Right renal pelvis (tissue), 4 donors: ENCODE data around the gene MRM2. TPM values are rescaled to one million over a fixed set of nuclear protein-coding genes. Genes with fewer than 3 reads are reported as not detected.
A peak's percentile ranks its signal among the peaks of the same experiment; 100 is the strongest.

ENCODE experiments used
- DNase-seq, 4 donors: peaks; one replicate each; pipeline ENCODE4 v3.0.0-alpha.2; 2013; ENCODE audit warnings: low read depth in 4 of 4, low spot score in 3 of 4, missing footprints in 1 of 4
- polyA plus RNA-seq, 4 donors: library from polyadenylated mRNA; unstranded; fragments of 120-200 nt; gene quantifications; one replicate each; pipeline ENCODE4 v1.2.1, GENCODE V29; 2013; ENCODE audit not compliant: insufficient read length in 4 of 4

The MRM2 gene
- polyA plus RNA-seq, 4 donors = 36.4 to 39.9 (median 38.8) TPM

DNA sequence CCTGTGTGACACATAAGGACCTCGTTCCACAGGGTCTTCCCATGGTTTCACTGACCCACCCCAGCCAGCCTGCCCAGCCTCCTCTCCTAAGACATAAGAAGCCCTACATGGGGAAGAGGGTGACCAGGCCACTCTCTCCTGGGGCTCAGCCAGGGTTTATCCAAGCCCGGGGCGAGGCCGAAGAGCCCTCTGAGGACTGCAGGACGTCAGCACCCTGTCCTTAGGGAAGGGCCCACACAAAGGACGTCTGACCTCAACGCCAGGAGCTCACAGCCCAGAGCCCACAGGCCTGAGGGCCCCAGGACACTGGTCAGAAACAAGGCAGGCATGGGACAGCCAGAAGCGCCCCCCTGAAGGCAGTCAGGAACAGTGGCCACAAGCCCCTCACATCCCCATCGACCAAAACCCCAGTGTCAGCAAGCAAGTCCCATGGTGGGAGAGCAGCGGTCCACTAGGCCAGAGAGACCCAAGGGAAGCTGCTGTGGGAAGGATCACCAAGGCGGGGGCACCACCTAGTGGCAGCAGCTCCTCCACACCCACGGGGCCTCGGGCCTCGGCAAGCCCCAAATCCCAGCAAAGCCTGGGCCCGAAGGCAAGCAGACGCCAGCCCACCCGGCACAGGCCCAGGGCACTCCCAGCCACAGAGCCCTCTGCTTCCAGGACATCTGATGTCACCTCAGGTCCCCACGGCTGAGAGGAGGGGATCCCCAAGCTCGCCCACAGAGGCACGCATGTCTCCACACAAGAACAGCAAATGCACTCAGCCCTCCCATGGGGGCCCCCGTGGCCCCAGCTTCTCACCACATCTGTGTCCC lies 32.7 kb downstream of the MRM2 start:
- DNase-seq = peak in 3 of 4 donors; percentile 50 to 67 (median 53)

- no peak for DNase-seq
These were observed 33.3 kb downstream of the MRM2 start for GRCh38 chr7:2208712-2209111.

DNA sequence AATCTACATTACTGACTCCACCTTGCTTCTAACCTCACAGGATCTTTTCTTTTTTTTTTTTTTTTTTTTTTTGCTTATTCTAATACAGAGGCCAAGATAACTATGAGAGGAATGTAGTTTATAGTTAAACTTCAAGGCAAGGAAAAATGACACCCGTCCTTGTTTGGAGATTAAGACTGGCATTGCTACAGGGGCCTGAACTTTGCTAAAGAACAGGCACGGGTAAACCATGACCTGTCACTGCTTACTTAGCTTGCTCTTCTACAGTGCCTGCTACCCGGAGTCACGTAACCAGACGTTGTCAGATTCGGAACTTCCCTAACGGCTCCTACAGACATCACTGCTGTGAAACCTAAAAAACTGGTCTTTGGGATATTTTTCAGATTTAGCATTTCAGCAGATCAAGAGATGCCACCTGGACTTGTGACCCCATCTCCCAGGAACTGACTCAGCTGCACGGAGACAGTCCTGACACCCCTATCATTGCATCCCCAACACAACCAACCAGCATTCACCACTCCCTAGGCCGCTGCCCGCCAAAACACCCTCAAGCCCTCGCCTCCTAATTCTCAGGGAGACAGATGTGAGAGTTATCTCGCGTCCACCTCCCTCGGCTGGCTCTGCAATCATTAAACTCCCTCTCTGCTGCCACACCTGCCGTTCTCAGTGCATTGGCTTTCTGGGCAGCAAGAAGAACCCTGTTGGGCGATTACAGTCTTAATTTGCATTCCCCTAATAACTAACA lies 36.8 kb downstream of the MRM2 start:
- no peak for DNase-seq

- no peak for DNase-seq
These were observed 37.6 kb downstream of the MRM2 start for GRCh38 chr7:2204446-2204845.

- DNase-seq = no peak
These were observed 38.2 kb downstream of the MRM2 start for GRCh38 chr7:2203766-2204300.

- peak in 3 of 4 donors; percentile 29 to 40 (median 34) for DNase-seq
These were observed 38.9 kb downstream of the MRM2 start for GRCh38 chr7:2202901-2203765.

DNA sequence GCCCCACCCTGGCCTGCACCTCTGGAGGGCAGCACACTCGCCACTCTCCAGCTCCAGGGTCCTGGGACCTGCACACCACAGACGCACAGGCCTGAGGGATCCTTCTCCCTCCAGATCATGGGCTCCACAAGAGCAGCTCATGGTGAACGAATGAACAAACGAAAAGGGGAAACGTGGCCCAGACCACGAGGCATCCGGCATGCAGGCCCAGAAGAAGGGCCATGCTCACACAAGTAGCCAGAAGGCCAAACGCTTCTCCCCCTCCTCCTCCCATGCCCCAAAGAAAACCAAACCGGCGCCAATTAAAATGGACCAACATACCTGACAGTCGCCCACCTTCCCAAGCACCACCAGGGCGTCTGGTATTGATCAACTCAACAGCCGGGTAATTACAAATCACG lies 39.6 kb downstream of the MRM2 start:
- no peak for DNase-seq

DNA sequence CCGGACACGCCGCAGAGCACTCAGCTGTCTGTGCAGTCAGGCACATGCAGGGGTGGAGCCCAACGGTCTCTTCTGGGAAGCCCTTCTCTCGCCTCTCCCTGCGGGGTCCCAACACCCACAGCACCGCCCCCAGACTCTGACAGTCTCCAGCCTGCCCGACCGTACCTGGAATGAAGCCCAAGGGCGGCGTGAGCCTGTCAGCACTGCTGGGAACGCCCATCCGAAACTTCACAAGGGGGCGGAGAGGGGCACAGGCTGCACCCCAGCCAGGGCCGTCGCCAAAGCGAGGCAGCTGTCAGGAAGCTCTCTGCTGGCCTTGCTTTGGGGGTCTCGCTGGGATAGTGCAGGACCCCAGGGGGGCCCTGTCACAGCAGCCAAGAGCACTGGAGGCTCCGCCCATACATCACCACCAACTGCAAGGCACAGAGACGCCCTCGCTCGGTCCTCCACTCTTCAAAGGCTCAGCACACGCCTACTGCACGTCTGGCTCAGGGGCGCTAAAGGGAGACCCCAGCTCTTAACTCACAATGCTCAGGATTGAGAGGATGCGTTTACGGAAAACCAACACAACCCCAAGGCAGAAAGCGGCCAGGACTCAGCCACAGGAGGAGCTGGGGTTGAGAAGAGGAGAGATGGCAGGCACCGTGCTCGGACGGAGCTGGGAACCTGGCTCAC lies 40.2 kb downstream of the MRM2 start:
- no peak for DNase-seq

DNA sequence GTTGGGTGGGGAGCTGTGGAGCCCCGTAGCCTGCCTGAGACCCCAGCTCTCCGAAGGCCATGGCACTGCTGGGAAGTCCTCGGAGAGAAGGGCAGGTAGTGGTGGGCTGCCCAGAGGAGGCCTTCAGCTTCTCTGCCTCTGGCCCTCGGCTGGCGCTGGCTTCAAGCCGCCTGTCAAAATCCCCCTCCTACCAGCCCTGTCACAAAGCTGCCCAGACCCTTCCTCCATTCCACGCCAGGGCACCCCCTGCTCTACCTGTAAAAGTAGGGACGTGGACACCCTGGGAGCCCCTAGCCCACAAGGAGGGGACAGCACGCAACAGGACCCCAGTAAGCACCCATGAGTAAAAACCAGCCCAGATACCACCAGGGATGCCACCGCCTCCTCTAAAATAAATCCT lies 40.9 kb downstream of the MRM2 start:
- no peak for DNase-seq

GRCh38 chr7:2200584-2200980 lies 41.4 kb downstream of the MRM2 start:
- no peak for DNase-seq

GRCh38 chr7:2199956-2200583 lies 41.9 kb downstream of the MRM2 start:
- DNase-seq = no peak

DNA sequence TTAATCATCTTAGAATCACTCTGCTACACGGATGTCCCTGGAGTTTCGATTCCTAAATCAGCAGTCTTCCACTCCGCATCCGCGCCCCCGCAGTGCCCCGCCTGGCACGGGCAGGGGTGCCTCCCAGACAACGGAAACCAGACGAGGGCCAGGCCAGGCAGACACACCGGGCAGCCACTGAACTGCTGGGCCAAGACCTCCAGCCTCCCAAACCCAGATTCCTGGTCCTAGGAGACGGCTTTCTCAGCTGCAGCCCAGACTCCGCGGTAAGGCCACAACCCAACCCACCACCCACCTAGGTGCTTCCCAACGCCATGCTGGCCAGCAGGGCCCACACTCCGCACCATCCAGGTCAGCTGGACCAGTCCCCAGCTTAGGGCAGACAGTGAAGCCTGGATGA lies 42.5 kb downstream of the MRM2 start:
- no peak for DNase-seq

GRCh38 chr7:2198760-2199159 lies 43.2 kb downstream of the MRM2 start:
- no peak for DNase-seq

DNA sequence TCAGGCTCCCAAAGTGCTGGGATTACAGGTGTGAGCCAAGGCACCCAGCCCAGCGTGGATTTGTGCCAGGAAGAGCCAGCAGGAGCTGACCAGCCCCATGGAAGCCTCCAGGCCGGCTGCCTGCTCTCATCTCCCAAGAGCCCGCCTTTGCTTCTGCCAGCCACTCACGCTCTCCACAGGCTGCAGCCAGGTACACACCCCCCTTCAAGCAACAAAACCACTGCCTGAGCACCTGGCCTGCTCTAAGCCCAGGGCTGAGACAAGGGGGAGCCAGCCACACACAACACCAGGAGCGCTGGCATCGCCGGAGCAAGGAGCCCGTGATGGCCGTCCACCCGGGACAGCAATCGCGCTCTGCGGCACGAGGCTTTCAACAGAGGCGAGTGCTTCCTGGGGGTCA lies 43.8 kb downstream of the MRM2 start:
- DNase-seq = no peak

DNA sequence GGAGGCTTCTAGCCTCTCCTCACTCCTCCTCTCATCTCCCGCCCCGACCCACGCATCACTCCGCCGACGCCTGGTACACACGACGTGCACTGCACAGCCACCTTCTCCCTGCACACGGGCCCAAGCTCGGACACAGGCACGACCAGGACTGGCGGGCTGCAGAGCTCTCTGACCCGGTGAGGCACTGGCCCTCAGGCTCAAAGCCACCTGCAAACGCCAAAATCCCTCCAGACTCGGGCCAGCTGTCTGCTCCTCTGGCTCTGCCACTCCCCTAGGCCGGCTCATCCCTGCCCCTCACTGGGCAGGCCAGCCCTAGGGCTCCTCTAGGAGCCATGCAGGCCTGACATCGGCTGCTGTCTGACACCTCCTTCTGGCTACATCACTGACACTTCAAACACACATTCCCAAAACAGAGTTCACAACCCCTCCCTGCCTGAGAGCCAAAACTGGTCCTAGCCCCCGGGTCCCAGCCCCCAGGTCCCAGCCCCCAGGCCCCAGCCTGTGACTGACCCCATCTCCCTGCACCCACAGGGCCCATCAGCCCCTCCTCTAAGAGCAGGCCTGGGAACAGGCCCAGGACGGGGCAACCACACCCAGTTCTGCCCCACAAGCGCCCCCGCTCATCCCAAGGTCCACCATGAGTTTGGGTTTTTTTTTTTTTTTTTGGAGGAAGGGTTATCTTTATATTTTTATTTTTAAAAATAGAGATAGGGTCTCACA lies 44.4 kb downstream of the MRM2 start:
- no peak for DNase-seq

DNA sequence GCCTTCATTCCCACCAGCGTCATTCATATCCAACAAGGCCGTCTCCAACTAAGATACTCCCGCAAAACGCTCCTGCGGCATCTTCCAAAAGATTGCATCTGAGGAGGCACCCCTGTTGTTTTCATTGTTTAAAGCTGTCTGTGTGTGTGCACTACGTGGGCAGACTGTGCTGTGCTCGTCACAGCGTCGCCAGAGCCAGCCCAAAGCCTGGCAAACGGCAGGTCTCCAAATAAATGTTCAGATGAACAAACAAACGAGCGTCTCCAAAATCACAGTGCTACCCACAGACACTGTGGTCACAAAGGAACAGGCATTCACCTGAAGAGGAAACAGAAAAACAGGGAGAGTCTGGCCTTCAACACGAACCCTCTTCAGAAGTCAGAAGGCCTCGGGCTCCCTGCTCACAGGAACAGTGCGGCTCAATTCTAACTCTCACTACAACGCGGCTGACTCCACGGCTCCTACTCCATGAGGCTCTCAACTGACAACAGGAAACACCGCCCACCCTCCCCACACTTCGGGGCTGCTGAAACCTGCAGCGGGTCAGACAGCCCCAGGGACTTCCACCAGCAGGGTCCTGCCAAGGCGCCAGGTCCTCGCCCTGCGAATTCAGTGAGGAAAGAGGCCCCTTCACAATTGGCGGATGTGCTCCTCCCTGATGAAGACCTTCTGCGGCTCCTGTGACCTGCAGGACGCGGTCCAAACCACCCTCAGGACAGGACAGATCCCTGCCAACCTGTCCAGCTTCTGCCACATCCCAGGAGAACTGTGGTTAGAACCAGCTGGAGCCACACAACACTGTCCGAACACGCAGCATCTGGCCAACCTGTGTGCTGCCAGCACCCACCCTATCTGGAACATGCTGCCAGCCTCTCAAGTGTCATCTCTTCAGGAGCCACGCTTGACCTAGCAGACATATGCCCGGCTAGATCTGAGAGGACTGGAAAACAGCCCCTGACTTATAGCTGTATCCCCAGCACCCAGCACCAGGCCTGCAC lies 45.3 kb downstream of the MRM2 start:
- DNase-seq = no peak

DNA sequence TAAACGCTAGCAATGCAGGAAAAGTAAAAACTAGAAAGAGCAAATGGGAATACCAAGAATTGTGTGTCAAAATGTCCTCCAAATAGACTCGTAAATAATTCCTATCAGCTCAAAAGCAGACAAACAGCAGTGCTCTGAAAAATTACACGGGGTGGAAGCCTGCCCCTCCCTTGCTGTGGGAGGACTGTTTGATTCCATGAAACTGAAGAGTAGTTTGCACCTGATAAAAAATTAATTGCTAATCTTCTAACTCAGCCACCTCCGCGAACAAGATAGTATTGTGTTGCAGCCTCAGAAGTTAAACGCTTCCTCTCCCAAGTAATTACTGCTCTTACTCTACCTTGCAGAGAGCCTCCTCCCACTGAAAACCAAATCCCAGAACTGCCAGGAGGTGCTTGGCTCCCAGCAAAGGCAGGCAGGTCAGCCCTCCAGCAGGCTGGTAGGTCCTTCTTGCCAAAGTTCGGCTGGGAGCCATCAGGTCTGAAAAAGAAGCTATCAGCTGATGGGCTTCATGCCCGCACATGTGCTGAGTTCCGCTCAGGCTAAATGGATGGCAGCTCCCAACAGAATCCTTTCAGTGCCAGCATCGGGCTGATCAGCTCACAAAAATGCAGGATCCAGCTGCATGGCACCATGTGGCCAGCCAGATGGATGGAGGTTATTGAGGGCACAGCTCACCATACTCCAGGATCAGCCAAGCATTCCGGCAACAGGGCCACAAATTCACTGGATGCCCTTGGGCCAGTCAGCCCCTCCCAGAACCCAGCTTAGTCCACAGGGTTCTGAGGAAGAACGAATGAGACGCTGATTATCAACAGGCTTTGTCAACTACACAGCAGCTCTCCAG lies 46.4 kb downstream of the MRM2 start:
- no peak for DNase-seq
